Ishikawa (cell line): ENCODE data around the gene DUSP15.

Experiments
- CREB1 ChIP-seq: IDR thresholded peaks from 2 replicates; pipeline ENCODE4 v1.6.1; 2012; ENCODE audit warnings: low read depth
- EP300 ChIP-seq: IDR thresholded peaks from 2 replicates; pipeline ENCODE4 v1.6.1; 2012; ENCODE audit warnings: borderline replicate concordance
- MAX ChIP-seq: IDR thresholded peaks from 2 replicates; pipeline ENCODE4 v1.6.1; 2012
- RAD21 ChIP-seq: IDR thresholded peaks from 2 replicates; pipeline ENCODE4 v1.6.1; 2012; ENCODE audit warnings: low read depth
- REST ChIP-seq: IDR thresholded peaks from 2 replicates; pipeline ENCODE4 v1.6.1; 2012; ENCODE audit warnings: low read depth, mild to moderate bottlenecking
- TEAD4 ChIP-seq: IDR thresholded peaks from 2 replicates; pipeline ENCODE4 v1.6.1; 2012

GRCh38 chr20:31824125-31824485 lies 46.2 kb downstream of the DUSP15 start:
- TF ChIP-seq RAD21, result no peak
- TF ChIP-seq CREB1, result no peak
- TF ChIP-seq REST, result no peak
- TF ChIP-seq MAX, result no peak
- no peak for TF ChIP-seq TEAD4
- TF ChIP-seq EP300, result no peak
